ENCODE results near the gene CSHL1.

CSHL1 gene

GRCh38 chr17:63934183-63935112 lies 23.4 kb upstream of the CSHL1 start:
- TF ChIP-seq, protein P1, sequence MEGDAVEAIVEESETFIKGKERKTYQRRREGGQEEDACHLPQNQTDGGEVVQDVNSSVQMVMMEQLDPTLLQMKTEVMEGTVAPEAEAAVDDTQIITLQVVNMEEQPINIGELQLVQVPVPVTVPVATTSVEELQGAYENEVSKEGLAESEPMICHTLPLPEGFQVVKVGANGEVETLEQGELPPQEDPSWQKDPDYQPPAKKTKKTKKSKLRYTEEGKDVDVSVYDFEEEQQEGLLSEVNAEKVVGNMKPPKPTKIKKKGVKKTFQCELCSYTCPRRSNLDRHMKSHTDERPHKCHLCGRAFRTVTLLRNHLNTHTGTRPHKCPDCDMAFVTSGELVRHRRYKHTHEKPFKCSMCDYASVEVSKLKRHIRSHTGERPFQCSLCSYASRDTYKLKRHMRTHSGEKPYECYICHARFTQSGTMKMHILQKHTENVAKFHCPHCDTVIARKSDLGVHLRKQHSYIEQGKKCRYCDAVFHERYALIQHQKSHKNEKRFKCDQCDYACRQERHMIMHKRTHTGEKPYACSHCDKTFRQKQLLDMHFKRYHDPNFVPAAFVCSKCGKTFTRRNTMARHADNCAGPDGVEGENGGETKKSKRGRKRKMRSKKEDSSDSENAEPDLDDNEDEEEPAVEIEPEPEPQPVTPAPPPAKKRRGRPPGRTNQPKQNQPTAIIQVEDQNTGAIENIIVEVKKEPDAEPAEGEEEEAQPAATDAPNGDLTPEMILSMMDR (IDR thresholded peaks at IDR 0.05; ENCODE audit: low read depth, low read length) = no peak
- no peak for DNase-seq (ENCODE audit: low read depth, low spot score)
- no peak overlapping the region for H3K4me3 ChIP-seq (ENCODE audit: low read depth, low read length)

GRCh38 chr17:63933598-63933997 lies 22.5 kb upstream of the CSHL1 start:
- TF ChIP-seq, protein P1 (IDR thresholded peaks at IDR 0.05; ENCODE audit: low read depth, low read length) = no peak
- no peak overlapping the region for H3K4me3 ChIP-seq (ENCODE audit: low read depth, low read length)
- no peak for DNase-seq (ENCODE audit: low read depth, low spot score)
- in situ Hi-C loops (cut with HindIII; ENCODE audit: low sequenced_read_pairs) = no loop called here

More at GRCh38 chr17:63934183-63935112, 23.4 kb upstream of the CSHL1 start:
- in situ Hi-C loops (cut with HindIII; ENCODE audit: low sequenced_read_pairs) = no loop called here

DNA sequence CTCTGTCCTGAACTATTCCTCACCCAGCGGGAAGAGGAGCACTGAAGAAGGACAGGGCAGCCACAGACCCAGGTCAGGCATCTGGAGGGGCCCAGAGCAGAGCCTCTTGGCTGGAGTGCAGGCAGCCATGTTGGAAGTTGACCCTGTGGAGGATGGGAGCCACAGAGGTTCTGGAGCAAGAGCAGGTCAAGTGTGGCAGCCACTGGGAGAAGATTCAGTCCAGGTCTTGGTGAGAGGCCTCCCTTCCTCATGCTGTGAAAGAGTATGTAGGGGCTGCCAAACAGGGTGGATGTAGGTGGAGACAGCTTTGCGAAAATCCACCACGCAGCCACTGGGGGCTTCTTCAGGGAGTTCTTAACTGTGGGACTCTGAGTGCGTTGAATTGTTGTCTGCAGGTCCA lies 21.7 kb upstream of the CSHL1 start:
- in situ Hi-C loops (cut with HindIII; ENCODE audit: low sequenced_read_pairs) = no loop called here
- H3K4me3 ChIP-seq (ENCODE audit: low read depth, low read length) = no peak overlapping the region

GRCh38 chr17:63931981-63932561 lies 21.0 kb upstream of the CSHL1 start, which contains the start of gene CD79B:
TSS of gene CD79B (minus strand) at chr17:63932331. CDS start at chr17:63932261, 70 bp downstream.
- TF ChIP-seq, protein P1 (IDR thresholded peaks at IDR 0.05; ENCODE audit: low read depth, low read length) = no peak
- H3K4me3 ChIP-seq (ENCODE audit: low read depth, low read length) = no peak within 1 kb of the TSS
- in situ Hi-C loops (cut with HindIII; ENCODE audit: low sequenced_read_pairs) = no loop called here
- DNase-seq (ENCODE audit: low read depth, low spot score) = no peak

More for the DNA sequence above, 21.7 kb upstream of the CSHL1 start:
- TF ChIP-seq, protein P1 (IDR thresholded peaks at IDR 0.05; ENCODE audit: low read depth, low read length) = no peak
- no peak for DNase-seq (ENCODE audit: low read depth, low spot score)

GRCh38 chr17:63930951-63931575 lies 20.0 kb upstream of the CSHL1 start:
- TF ChIP-seq, protein P1 (IDR thresholded peaks at IDR 0.05; ENCODE audit: low read depth, low read length) = no peak
- in situ Hi-C loops (cut with HindIII; ENCODE audit: low sequenced_read_pairs) = no loop called here
- DNase-seq (ENCODE audit: low read depth, low spot score) = no peak
- H3K4me3 ChIP-seq (ENCODE audit: low read depth, low read length) = no peak overlapping the region
